ENCODE data around the gene DMD.
A peak's percentile ranks its signal among the peaks of the same experiment; 100 is the strongest.

The DMD gene

DNA sequence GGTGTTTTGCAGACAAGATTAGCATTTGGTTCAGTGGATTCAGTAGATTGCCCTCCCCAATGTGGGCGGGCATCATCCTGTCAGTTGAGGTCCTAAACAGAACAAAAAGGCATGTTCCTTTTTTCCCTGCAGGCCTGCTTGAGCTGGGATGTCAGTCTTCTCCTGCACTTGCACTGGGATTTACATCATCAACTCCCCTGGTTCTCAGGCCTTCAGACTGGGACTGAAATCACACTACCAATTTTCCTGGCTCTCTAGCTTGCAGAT lies 1860.6 kb downstream of the DMD start:
- no peak for DNase-seq (ENCODE audit: low spot score)

GRCh38 chrX:31349515-31349914 lies 1861.8 kb downstream of the DMD start:
- DNase-seq (ENCODE audit: low spot score): no peak

DNA sequence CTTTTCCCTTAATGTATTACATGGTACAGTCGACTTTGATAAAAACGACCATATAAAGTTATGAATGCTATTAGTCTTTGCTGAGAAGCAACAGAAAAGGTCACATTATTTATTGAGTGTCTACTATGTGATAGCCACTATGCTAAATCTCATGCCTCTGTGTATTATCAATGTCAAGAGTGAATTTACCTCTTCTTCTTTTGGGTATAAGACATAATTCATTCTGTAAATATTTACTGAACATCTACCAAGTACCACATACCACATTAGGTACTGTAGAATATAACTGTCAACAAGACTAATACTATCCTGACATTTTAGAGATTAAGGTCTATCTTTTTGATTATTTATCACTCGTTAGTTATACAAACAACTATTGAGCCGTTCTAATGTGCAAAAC lies 1870.8 kb downstream of the DMD start:
- DNase-seq (ENCODE audit: low spot score): no peak

- no peak for DNase-seq (ENCODE audit: low spot score)
These were observed 1872.4 kb downstream of the DMD start for GRCh38 chrX:31338991-31339350.

GRCh38 chrX:31337332-31337731 lies 1874.0 kb downstream of the DMD start:
- no peak for DNase-seq (ENCODE audit: low spot score)

DNA sequence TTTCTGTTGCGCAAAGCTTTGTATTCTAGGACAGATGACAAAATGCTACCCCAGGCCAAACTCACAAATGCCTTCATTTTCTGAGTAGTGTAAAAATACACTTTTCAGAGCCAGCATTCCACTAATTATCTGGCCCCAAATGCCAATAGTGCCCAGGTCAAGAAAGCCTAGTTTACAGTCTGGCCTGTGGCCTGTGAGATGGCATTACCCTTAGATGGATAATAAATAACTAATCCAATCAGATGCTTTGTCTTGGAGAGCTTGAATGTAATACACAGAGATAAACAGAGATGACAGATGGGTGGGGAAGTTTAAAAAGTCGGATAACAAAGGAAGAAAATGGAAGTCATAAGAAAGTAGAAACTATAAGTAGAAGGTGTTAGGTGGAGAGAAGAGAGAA lies 1874.9 kb downstream of the DMD start:
- no peak for DNase-seq (ENCODE audit: low spot score)

DNA sequence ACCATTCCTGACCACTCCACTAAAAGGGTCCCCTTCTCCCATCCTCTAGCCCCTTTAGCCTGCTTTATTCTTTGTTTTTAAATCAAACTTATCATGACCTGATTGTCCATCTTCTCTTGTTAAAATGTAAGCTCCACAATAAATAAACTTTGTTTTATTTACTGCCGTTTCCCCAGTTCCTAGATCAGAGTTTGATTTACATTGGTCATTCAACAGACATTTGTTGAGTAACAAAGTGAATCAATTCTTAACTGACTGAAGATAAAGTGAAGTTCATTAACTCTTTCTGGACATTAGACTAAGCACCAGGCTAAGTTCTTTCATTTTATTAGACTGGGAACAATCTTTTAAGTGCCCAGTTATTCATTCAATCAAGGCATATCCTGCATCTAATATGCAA lies 1876.4 kb downstream of the DMD start:
- DNase-seq (ENCODE audit: low spot score): no peak

DNA sequence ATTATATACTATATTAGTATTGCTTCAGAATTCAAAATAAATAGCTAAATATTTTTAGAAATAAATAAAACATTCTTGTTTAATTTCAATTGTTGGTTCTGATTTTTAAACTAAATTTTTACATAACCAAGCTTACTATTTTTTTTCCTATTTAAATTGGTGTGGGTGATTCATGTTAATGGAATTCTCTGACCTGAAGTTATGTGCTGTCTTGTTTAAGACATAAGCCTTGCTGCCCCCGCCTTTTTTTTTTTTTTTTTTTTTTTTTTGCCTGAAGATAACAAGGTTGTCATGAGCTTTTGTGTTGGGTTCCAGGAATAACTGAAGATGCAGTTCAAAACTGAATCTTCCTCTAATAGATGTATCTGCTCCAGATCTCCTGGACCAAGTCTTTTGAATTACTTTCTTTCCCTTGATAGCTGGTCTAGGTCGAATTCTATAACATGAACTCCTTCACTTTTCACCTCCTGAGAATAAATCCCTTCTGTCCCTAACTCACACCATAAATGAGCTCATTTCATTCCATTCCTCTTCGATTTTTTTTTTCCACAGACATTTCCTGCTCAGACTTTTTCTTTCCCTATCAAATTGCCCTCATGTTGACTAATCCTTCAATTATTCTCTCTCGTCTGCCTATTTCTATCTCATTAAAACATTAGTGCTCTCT lies 1878.1 kb downstream of the DMD start:
- no peak for DNase-seq (ENCODE audit: low spot score)

GRCh38 chrX:31331928-31332327 lies 1879.4 kb downstream of the DMD start:
- no peak for DNase-seq (ENCODE audit: low spot score)

GRCh38 chrX:31331015-31331414 lies 1880.3 kb downstream of the DMD start:
- no peak for DNase-seq (ENCODE audit: low spot score)

- DNase-seq (ENCODE audit: low spot score): no peak
These were observed 1882.1 kb downstream of the DMD start for GRCh38 chrX:31329298-31329697.

- DNase-seq (ENCODE audit: low spot score): no peak
These were observed 1887.7 kb downstream of the DMD start for GRCh38 chrX:31323658-31324057.

DNA sequence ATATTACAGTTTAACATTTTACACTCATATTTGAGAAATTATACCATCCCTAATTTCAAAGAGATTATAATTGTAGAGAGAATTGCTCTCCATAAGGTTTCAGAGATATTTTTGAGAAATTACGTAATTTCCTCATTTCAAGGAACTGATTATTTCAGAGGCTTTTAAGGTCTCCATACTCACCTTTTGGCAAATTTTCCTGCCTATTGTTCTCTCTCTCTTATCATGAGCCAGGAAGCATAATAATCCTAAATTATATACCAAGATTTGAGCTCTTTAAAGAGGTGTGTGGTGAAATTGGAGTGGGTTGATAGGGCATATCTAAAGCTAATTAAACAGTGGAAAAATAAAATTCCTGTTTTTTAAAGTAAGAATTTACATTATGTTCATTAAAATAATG lies 1890.6 kb downstream of the DMD start:
- DNase-seq (ENCODE audit: low spot score): no peak

DNA sequence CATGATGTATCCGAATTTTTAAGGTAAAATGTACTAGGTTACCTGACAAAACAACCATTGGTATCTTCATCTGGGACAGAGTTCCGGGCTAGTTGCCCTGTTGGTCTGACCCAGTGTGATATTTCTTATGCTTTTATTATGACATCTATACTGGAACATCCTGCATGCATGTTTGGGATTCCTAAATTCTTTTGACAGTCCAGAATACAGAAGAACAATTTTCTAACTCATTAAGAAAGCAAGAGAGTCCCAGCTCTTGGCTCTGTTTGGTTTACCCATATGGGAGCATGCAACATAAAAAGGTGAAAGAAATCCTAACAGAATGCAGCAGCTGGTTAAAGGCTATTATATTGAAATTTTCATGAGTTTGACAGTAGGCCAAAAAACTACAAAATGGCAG lies 1891.8 kb downstream of the DMD start:
- DNase-seq (ENCODE audit: low spot score): no peak

DNA sequence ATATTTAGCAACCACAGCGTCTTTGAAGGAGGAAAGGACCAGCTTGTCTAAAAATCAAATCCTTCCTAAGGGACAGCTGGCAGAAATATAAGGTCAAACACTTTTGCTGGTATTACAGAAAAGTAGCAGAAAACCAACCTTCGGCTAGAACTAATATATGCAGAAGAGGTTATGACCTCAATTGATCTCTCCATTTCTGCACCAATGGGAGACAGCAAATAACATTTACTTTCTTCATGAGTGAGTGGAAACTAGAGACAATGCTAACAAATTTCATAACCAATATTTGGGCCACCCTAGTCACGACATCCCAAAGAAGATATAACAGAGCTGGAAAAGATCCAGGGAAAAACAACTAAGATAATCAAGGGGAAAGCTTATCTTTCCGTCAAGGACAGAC lies 1892.5 kb downstream of the DMD start:
- DNase-seq (ENCODE audit: low spot score): no peak

- no peak for DNase-seq (ENCODE audit: low spot score)
These were observed 1894.9 kb downstream of the DMD start for GRCh38 chrX:31316340-31316991.

GRCh38 chrX:31314921-31315320 lies 1896.4 kb downstream of the DMD start:
- peak; percentile 3 for DNase-seq (ENCODE audit: low spot score)

- no peak for DNase-seq (ENCODE audit: low spot score)
These were observed 1903.4 kb downstream of the DMD start for GRCh38 chrX:31307952-31308351.

DNA sequence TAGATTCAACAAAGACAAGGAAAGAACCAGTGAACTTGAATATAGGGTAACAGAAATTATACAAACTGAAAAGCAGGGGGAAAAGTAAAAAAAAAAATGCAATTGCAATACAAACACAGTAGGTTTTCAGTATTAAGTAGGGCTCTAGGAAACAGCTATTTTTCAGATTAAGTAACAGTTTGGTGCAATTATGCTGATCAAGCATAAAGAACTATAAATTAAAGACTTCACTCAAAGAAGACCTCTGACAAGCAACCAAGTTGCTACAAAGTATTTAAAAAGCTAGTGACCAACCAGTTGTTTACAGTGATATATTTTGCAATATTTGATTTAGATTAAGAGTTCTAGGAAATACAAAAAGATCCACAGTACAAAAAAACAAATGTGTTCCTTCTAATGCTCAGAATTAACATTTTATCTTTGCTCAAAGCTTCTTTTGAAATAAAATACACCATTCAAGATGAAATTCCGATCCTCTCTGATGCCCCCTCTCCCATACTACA lies 1908.7 kb downstream of the DMD start:
- DNase-seq (ENCODE audit: low spot score): no peak

DNA sequence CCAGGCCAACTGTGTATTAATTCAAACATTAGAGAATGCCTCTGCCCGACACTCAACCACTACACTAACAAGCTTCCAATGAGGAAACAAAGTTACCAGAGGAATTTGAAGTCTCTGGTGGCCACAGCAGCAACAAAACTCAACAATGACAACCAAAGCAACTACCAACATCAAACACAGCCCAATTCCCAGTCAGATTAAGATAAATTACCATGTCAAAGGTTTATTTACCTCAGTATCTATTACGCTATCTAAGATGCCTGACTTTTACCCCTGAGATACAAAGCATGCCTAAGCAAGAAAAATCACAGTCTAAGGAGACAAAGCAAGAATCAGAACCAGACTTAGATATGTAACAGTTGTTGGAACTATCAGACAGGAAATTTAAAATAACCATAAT lies 1909.4 kb downstream of the DMD start:
- no peak for DNase-seq (ENCODE audit: low spot score)

- no peak for DNase-seq (ENCODE audit: low spot score)
These were observed 1910.1 kb downstream of the DMD start for GRCh38 chrX:31301203-31301602.

DNA sequence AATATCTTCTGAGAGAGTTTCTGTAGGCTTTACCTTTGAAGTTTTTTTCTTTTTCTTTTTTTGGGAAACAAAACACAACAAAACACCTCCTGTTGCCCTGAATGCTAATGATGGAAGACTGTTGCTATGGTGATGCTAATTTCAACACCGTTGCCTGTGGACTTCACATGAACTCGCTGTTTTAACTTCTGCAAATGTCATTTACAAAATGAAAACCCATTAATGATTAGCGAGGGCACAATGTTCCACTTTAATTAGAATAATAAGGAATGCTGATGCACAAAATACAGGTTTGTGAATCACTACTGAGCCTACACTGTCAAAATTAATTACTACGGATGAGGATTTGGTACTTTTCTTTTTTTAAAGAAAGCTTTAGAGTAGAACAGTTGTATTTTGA lies 1912.4 kb downstream of the DMD start:
- DNase-seq (ENCODE audit: low spot score): no peak

- DNase-seq (ENCODE audit: low spot score): no peak
These were observed 1913.5 kb downstream of the DMD start for GRCh38 chrX:31297881-31298280.

GRCh38 chrX:31294475-31294874 lies 1916.9 kb downstream of the DMD start:
- no peak for DNase-seq (ENCODE audit: low spot score)

All from globus pallidus (tissue), 1 donor.